OCI-LY7 (cell line): ENCODE data around the gene CCDC190.

Source experiments
- CTCF ChIP-seq: fragments of 200-600 bp; sonication (generic); conservative IDR thresholded peaks from 2 replicates; pipeline ENCODE4 v1.5.1; 2014; ENCODE audit warnings: mild to moderate bottlenecking, antibody characterized with exemption, low read length, moderate library complexity, mixed read lengths
- EZH2phosphoT487 ChIP-seq: fragments of 200-600 bp; sonication (generic); IDR thresholded peaks from 2 replicates; pipeline ENCODE4 v1.6.1; 2018; ENCODE audit warnings: low read depth, borderline replicate concordance, mild to moderate bottlenecking, mixed run types, antibody characterized with exemption, low read length, moderate library complexity, mixed read lengths

DNA sequence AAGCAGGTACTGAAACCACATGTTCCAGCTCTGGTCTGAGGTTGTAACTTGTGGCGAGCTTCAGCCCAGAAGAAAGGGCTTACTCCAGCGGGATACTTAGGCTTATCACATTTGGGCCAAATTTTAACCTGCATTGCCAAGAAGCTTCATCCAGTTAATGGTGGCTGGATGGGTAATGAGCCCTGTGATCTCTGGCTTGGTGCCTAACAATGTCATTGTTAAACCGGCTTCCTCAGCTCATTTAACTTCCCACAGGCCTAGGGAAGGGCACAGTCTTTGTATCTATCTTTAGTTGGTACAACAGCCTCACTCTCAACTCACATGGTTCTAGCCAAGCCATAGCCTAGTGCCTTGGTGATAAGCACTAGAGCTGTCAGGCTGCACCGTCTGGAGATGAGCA is 43.6 kb upstream of the CCDC190 start:
- TF ChIP-seq CTCF = no peak
- TF ChIP-seq EZH2phosphoT487 = no peak
